NCI-H2227 (cell line): ENCODE results near the gene TNFRSF13B.
"Not testable (repeated sequence)": the region's sequence is repeated elsewhere in the genome, so short reads cannot be mapped to it uniquely, and the experiment has no call there.

Experiments used
- DNase-seq: peaks from one replicate; lab custom pipeline; 2025; ENCODE audit not compliant: unreplicated experiment; lab: John Stamatoyannopoulos, UW

TNFRSF13B gene

GRCh38 chr17:16987066-16987829 lies 15.3 kb upstream of the TNFRSF13B start:
- DNase-seq = no peak

- DNase-seq = no peak
These were observed 14.5 kb upstream of the TNFRSF13B start for GRCh38 chr17:16986391-16986790.

GRCh38 chr17:16981928-16982327 lies 10.0 kb upstream of the TNFRSF13B start:
- DNase-seq = no peak

GRCh38 chr17:16980813-16981731 lies 9.2 kb upstream of the TNFRSF13B start:
- no peak for DNase-seq

- no peak for DNase-seq
These were observed 8.1 kb upstream of the TNFRSF13B start for GRCh38 chr17:16980061-16980460.

- not testable (repeated sequence) for DNase-seq
These were observed 7.4 kb upstream of the TNFRSF13B start for GRCh38 chr17:16979237-16979823.

GRCh38 chr17:16977932-16978331 lies 6.0 kb upstream of the TNFRSF13B start:
- no peak for DNase-seq

GRCh38 chr17:16976725-16977550 lies 5.0 kb upstream of the TNFRSF13B start:
- DNase-seq = no peak

GRCh38 chr17:16975744-16976625 lies 4.1 kb upstream of the TNFRSF13B start:
- no peak for DNase-seq

- DNase-seq = no peak
These were observed 3.3 kb upstream of the TNFRSF13B start for GRCh38 chr17:16975277-16975651.

- no peak for DNase-seq
These were observed 2.8 kb upstream of the TNFRSF13B start for GRCh38 chr17:16974569-16975276.

GRCh38 chr17:16973760-16974540 lies 2.0 kb upstream of the TNFRSF13B start:
- DNase-seq = no peak

GRCh38 chr17:16973043-16973442 lies 1.1 kb upstream of the TNFRSF13B start:
- DNase-seq = not testable (repeated sequence)

GRCh38 chr17:16972346-16972745 lies 428 bp upstream of the TNFRSF13B start:
- no peak for DNase-seq

- no peak for DNase-seq
These were observed 1.7 kb downstream of the TNFRSF13B start for GRCh38 chr17:16969931-16970906.

- no peak for DNase-seq
These were observed 3.1 kb downstream of the TNFRSF13B start for GRCh38 chr17:16968786-16969185.

GRCh38 chr17:16962804-16963203 lies 9.1 kb downstream of the TNFRSF13B start:
- no peak for DNase-seq
